H1 (cell line): ENCODE measurements around the gene LRRC14B. TPM values are rescaled to one million over a fixed set of nuclear protein-coding genes. Genes with fewer than 3 reads are reported as not detected.

Experiments
- ASH2L ChIP-seq: fragments of 200-600, 300-600 bp; sonication (generic); IDR thresholded peaks from one replicate; pipeline ENCODE4 v1.7.1; 2017; ENCODE audit warnings: low read length
- BCL11A ChIP-seq, 2 experiments: IDR thresholded peaks; one replicate each; pipeline ENCODE4 v1.6.1; 2011; ENCODE audit warnings: low read depth in 2 of 2, low read length in 2 of 2, mild to moderate bottlenecking in 2 of 2
- CHD7 ChIP-seq: fragments of 300-600 bp; sonication (generic); IDR thresholded peaks from 2 replicates; pipeline ENCODE4 v1.7.1; 2012; ENCODE audit warnings: low read length, moderate library complexity, mild to moderate bottlenecking, inconsistent platforms; ENCODE audit not compliant: insufficient replicate concordance
- CTBP2 ChIP-seq: IDR thresholded peaks from 2 replicates; pipeline ENCODE4 v1.7.0; 2011; ENCODE audit warnings: borderline replicate concordance, mild to moderate bottlenecking, moderate library complexity, mixed read lengths, low read length; ENCODE audit not compliant: insufficient read depth, insufficient read length
- JUND ChIP-seq: IDR thresholded peaks from 2 replicates; pipeline ENCODE4 v1.6.1; 2011; ENCODE audit warnings: mild to moderate bottlenecking, improper control_type of control experiment, low read length
- SIX5 ChIP-seq: IDR thresholded peaks from 2 replicates; pipeline ENCODE4 v1.6.1; 2011; ENCODE audit warnings: mild to moderate bottlenecking, low read depth, low read length
- SP1 ChIP-seq: IDR thresholded peaks from 2 replicates; pipeline ENCODE4 v1.6.1; 2011; ENCODE audit warnings: low read depth, low read length
- SRF ChIP-seq: IDR thresholded peaks from 2 replicates; pipeline ENCODE4 v1.6.1; 2011; ENCODE audit warnings: mild to moderate bottlenecking, low read depth, low read length, moderate library complexity
- TAF1 ChIP-seq: IDR thresholded peaks from 2 replicates; pipeline ENCODE4 v1.6.1; 2011; ENCODE audit warnings: mild to moderate bottlenecking, low read depth, low read length
- polyA plus RNA-seq, 7 experiments: library from polyadenylated mRNA; depleted of rRNA in 3 of 7; stranded (reverse) in 5 of 7; unstranded in 2 of 7; fragments of >200 nt in 5 of 7; fragments of 200-250 nt in 2 of 7; gene quantifications; 1 replicate in 5 of 7; 2 replicates in 1 of 7; 4 replicates in 1 of 7; pipeline versions ENCODE4 v1.2.1 to v1.2.3, GENCODE V29; 2011 to 2013; ENCODE audit warnings: missing spikeins in 2 of 7, mixed read lengths in 2 of 7
- total RNA-seq: library from RNA; stranded (reverse); fragmentation: NEBNext Ultra II Directional; extraction: Animal tissue kit (Norgen Biotek cat#: 25700); gene quantifications from 2 replicates; pipeline ENCODE4 v1.2.1, GENCODE V29; 2021
- TF ChIP-seq, protein P1 (sequence below): IDR thresholded peaks from 2 replicates; pipeline ENCODE4 v1.6.1; 2012; ENCODE audit warnings: inconsistent platforms

Gene LRRC14B
- total and polyA plus RNA-seq, 2 of the 8 experiments (the other 6 are each of a cell fraction or from before 2014, with no cell fraction given) = not detected

DNA sequence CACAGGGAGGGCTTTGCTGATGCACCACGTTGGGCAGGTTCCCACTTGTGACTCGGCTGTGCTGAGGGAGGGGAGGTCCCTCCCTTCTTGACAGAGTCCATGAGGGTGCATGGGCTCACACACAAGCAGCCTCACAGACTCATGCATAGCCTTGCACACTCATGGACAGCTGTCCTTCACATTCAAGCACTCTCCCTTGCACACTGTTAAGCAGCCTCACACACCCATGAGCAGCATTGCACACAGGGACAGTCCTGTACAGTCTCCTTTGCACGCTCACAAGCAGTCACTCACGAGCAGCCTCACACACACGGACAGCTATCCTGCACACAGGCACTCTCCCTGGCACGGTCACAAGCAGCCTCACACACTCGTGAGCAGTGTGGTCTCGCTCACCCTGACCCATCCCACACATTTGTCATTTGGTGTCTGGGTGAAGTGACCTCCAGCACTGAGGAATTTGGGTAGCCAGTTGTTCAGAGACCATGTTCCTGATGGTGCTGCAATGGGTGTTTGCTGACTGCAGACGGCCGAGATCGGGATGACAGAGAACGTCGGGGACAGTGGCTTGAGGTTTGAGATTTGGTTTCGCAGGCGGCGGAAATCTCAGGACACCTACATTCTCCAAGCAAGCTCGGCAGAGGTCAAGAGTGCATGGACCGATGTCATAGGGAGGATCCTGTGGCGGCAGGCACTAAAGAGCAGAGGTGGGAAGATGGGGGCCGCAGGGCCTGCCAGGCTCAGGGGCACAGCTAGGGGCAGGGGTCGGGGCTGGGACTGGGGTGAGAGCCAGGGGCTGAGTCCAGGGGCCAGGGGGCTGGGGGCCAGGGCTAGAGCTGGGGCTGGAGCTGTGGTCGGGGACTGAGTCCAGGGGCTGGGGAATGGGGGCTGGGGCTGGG, 17.7 kb upstream of the LRRC14B start (continued):
- TF ChIP-seq CHD7 = no peak
- TF ChIP-seq TAF1 = no peak
- TF ChIP-seq, protein P1, sequence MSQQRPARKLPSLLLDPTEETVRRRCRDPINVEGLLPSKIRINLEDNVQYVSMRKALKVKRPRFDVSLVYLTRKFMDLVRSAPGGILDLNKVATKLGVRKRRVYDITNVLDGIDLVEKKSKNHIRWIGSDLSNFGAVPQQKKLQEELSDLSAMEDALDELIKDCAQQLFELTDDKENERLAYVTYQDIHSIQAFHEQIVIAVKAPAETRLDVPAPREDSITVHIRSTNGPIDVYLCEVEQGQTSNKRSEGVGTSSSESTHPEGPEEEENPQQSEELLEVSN = no peak
- TF ChIP-seq BCL11A (IDR thresholded peaks at IDR 0.05; ENCODE audit: low read depth in 2 of 2, low read length in 2 of 2) = no peak
- no peak for TF ChIP-seq SP1
- no peak for TF ChIP-seq ASH2L
- TF ChIP-seq JUND = no peak
- TF ChIP-seq SRF = no peak
- TF ChIP-seq CTBP2 = no peak
- TF ChIP-seq SIX5 = no peak
